Esophagus squamous epithelium (tissue), 5 donors: ENCODE measurements around the gene ZNF674. TPM values are rescaled to one million over a fixed set of nuclear protein-coding genes. Genes with fewer than 3 reads are reported as not detected.

ENCODE experiments used
- DNase-seq: peaks from one replicate; lab custom pipeline; 2025; lab: John Stamatoyannopoulos, UW
- H3K27ac ChIP-seq, 4 donors: fragments of 200-600 bp; sonication (generic); one replicate each; pipeline ENCODE4 v1.5.1; 2016 to 2019; ENCODE audit warnings: mild to moderate bottlenecking in 1 of 4
- H3K27me3 ChIP-seq, 4 donors: fragments of 200-600 bp; sonication (generic); 1 replicate in 3 of 4; 2 replicates in 1 of 4; pipeline versions ENCODE4 v1.5.1 to v1.6.0; 2017 to 2021; ENCODE audit warnings: antibody characterized with exemption in 1 of 4
- H3K36me3 ChIP-seq, 3 donors: fragments of 200-600 bp; sonication (generic); one replicate each; pipeline ENCODE4 v1.5.1; 2016 to 2019
- H3K4me1 ChIP-seq, 3 donors: fragments of 200-600 bp; sonication (generic); one replicate each; pipeline ENCODE4 v1.5.1; 2017 to 2019
- H3K4me3 ChIP-seq, 4 donors: fragments of 200-600 bp; sonication (generic); 1 replicate in 3 of 4; 2 replicates in 1 of 4; pipeline ENCODE4 v1.5.1; 2016 to 2019; ENCODE audit warnings: mild to moderate bottlenecking in 2 of 4, moderate library complexity in 1 of 4
- H3K9me3 ChIP-seq, 3 donors: fragments of 200-600 bp; sonication (generic); one replicate each; pipeline ENCODE4 v1.5.1; 2016 to 2019
- POLR2A ChIP-seq, 4 donors: fragments of 450-650 bp; IDR thresholded peaks; one replicate each; pipeline ENCODE4 v1.6.1; 2017; ENCODE audit warnings: antibody characterized with exemption in 4 of 4, mild to moderate bottlenecking in 4 of 4, moderate library complexity in 3 of 4
- WGBS, 2 donors: methylation state at CpG; one replicate each; pipeline ENCODE4 v1.1.5; 2018; 5-methylcytosine and 5-hydroxymethylcytosine counted together
- intact Hi-C: fragments of 100-400 bp; cut with DNase I; formaldehyde crosslinking; loops from one replicate; pipeline ENCODE4 v1.15.0; 2022
- total RNA-seq, 4 donors: library from RNA; depleted of rRNA; stranded (reverse); fragments of >200 nt; gene quantifications; one replicate each; pipeline ENCODE4 v1.1.0, GENCODE V29; 2016
- TF ChIP-seq, protein P1 (sequence below), 6 experiments: fragments of 450-650 bp in 4 of 6; fragments of 200-600 bp in 2 of 6; sonication (generic) in 2 of 6; IDR thresholded peaks; one replicate each; pipeline ENCODE4 v1.5.1; 2016 to 2019; ENCODE audit warnings: antibody characterized with exemption in 6 of 6, mild to moderate bottlenecking in 4 of 6, moderate library complexity in 4 of 6
- donor health status: DM: yes; HTN: yes; CAD: no.

ZNF674 gene
- 1 to 10 TPM; 1.5 to 2.8 (median 2.4) TPM for total RNA-seq

- peak within 1 kb of the TSS; percentile 57 to 75 (median 67) for H3K4me3 ChIP-seq
- WGBS, 2 donors, result 4 to 38% methylated on average over 4 to 11 of the region's 57 CpGs
- peak; percentile 32 for DNase-seq
Observed at GRCh38 chrX:46545111-46546005, at the start of gene ZNF674. Gene ZNF674, minus strand, starts transcription at chrX:46545421. Its CDS starts 3,334 bp downstream, at chrX:46542087.

DNA sequence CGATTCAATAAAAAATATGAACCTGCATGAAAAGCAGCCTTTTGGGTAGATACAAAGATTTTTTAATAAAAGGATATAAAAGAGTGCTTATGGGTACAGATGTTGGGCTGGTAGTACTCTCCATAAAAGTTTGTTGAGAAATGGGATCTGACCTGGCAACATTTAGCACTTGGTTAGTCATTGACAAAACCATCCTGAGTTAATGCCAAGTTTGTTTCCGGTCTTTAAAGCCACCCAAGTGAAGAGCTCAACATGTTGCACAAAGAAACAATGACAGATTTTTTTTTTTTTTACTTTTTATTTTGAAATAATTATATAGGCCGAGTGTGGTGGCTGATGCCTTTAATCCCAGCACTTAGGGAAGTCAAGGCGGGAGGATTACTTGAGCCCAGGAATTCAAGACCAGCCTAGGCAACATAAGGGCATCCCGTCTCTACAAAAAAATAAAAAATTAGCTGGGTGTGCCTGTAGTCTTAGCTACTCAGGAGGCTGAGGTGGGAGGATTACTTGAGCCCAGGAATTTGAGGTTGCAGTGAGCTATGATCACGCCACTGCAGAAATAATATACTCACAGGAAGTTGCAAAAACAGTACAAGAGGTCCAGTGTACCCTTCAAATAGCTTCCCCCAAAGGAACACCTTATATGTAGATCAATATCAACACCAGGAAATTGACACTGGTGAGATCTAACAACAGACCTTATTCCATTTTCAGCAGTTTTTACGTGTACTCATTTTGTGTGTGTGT lies 44.9 kb upstream of the ZNF674 start:
- no peak for DNase-seq
- Histone ChIP-seq H3K4me3 (no peak overlapping the region), H3K27ac (peak overlapping the region in 2 of 4 donors; percentile 38 to 46), H3K4me1 (peaks cover 0 to 53% (median 19%) of the 10 kb centered on the region in 3 donors), H3K9me3 (no peaks in the 10 kb centered on the region), H3K27me3 (no peaks in the 10 kb centered on the region), H3K36me3 (no peaks in the 10 kb centered on the region)
- no peak for TF ChIP-seq POLR2A (IDR thresholded peaks at IDR 0.05)
- TF ChIP-seq, protein P1, sequence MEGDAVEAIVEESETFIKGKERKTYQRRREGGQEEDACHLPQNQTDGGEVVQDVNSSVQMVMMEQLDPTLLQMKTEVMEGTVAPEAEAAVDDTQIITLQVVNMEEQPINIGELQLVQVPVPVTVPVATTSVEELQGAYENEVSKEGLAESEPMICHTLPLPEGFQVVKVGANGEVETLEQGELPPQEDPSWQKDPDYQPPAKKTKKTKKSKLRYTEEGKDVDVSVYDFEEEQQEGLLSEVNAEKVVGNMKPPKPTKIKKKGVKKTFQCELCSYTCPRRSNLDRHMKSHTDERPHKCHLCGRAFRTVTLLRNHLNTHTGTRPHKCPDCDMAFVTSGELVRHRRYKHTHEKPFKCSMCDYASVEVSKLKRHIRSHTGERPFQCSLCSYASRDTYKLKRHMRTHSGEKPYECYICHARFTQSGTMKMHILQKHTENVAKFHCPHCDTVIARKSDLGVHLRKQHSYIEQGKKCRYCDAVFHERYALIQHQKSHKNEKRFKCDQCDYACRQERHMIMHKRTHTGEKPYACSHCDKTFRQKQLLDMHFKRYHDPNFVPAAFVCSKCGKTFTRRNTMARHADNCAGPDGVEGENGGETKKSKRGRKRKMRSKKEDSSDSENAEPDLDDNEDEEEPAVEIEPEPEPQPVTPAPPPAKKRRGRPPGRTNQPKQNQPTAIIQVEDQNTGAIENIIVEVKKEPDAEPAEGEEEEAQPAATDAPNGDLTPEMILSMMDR (IDR thresholded peaks at IDR 0.05), result no peak
- 48 to 53% methylated on average over 7 of the region's 7 CpGs for WGBS, 2 donors
- intact Hi-C loops, result no loop called here

More at GRCh38 chrX:46545111-46546005, at the start of gene ZNF674:
- no peaks in the 10 kb centered on the region for H3K9me3 ChIP-seq
- intact Hi-C loops, result no loop called here
- peak in 3 of 4 donors; percentile 25 to 68 (median 54) for TF ChIP-seq POLR2A (IDR thresholded peaks at IDR 0.05)
- TF ChIP-seq, protein P1 (IDR thresholded peaks at IDR 0.05), result peak in 5 of 6 experiments; percentile 16 to 48 (median 36)
- no peaks in the 10 kb centered on the region for H3K36me3 ChIP-seq
- no peaks in the 10 kb centered on the region for H3K27me3 ChIP-seq
- H3K4me1 ChIP-seq, result peaks cover 0 to 30% (median 5%) of the 10 kb centered on the region in 3 donors
- peak within 1 kb of the TSS; percentile 88 to 93 (median 90) for H3K27ac ChIP-seq

- no peak for TF ChIP-seq POLR2A (IDR thresholded peaks at IDR 0.05)
- TF ChIP-seq, protein P1 (IDR thresholded peaks at IDR 0.05), result no peak
- no peak for DNase-seq
- Histone ChIP-seq H3K36me3 (no peaks in the 10 kb centered on the region), H3K4me1 (peaks cover 0 to 61% (median 19%) of the 10 kb centered on the region in 3 donors), H3K4me3 (peak overlapping the region in 1 of 4 donors; percentile 15), H3K27me3 (no peaks in the 10 kb centered on the region), H3K27ac (peak overlapping the region in 3 of 4 donors; percentile 1 to 75 (median 71)), H3K9me3 (no peaks in the 10 kb centered on the region)
- whole genome bisulfite sequencing, 2 donors, result 33 to 41% methylated on average over 1 to 4 of the region's 4 CpGs
- intact Hi-C loops, result no loop called here
Observed at GRCh38 chrX:46588263-46588662, 43.0 kb upstream of the ZNF674 start.

DNA sequence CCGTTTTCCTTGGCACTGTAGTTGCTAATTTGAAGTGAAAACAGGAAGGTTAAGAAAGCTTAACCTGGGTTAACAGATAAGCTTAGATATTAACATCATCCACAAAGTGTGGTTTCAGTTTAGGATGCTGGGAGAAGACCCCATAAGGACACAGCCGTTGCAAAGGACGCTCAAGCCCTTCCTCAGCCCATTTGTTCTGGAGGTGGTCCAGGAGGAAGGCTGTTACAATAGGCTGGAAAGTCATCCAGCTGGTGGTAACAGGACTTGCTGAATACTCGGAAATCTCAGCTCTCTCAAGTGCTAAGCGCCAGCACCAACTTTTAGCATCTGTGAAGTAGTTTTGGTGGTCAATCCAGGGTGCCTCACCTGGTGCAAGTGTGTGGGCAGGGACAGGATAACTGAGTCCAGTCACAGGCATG lies 42.5 kb upstream of the ZNF674 start:
- H3K4me1 ChIP-seq, result peaks cover 0 to 66% (median 19%) of the 10 kb centered on the region in 3 donors
- intact Hi-C loops, result no loop called here
- no peaks in the 10 kb centered on the region for H3K27me3 ChIP-seq
- DNase-seq, result no peak
- H3K27ac ChIP-seq, result peak overlapping the region in 3 of 4 donors; percentile 1 to 75 (median 71)
- peak overlapping the region in 1 of 4 donors; percentile 15 for H3K4me3 ChIP-seq
- H3K36me3 ChIP-seq, result no peaks in the 10 kb centered on the region
- WGBS, 2 donors, result 5 to 16% methylated on average over 1 to 5 of the region's 5 CpGs
- no peaks in the 10 kb centered on the region for H3K9me3 ChIP-seq
- TF ChIP-seq, protein P1 (IDR thresholded peaks at IDR 0.05), result no peak
- TF ChIP-seq POLR2A (IDR thresholded peaks at IDR 0.05), result no peak
